ENCODE data around the gene SYCE3.

DNA sequence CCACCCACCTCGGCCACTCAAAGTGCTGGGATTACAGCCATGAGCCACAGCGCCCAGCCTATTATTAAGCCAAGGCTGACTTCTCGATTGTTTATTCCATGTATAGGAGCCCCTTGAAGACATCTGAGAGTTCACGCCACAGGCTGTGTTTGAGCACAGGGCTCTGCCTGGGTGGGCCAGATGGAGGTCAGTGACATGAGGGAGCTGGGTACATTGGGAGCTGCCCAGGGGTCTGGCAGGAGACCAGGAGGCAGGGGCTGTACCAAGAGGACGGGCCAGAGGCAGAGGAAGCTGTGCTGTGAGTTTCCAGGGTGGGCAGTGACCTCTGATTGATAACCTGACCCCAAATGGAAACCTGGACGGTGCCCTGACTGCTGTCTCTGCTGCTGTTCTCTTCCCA is 60.6 kb downstream of the SYCE3 start:
- TF ChIP-seq, protein P1, sequence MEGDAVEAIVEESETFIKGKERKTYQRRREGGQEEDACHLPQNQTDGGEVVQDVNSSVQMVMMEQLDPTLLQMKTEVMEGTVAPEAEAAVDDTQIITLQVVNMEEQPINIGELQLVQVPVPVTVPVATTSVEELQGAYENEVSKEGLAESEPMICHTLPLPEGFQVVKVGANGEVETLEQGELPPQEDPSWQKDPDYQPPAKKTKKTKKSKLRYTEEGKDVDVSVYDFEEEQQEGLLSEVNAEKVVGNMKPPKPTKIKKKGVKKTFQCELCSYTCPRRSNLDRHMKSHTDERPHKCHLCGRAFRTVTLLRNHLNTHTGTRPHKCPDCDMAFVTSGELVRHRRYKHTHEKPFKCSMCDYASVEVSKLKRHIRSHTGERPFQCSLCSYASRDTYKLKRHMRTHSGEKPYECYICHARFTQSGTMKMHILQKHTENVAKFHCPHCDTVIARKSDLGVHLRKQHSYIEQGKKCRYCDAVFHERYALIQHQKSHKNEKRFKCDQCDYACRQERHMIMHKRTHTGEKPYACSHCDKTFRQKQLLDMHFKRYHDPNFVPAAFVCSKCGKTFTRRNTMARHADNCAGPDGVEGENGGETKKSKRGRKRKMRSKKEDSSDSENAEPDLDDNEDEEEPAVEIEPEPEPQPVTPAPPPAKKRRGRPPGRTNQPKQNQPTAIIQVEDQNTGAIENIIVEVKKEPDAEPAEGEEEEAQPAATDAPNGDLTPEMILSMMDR (IDR thresholded peaks at IDR 0.05) = no peak
- no peak for TF ChIP-seq POLR2AphosphoS5 (IDR thresholded peaks at IDR 0.05)
